Left lobe of liver (tissue), 2 donors: ENCODE measurements around the gene HAUS7. TPM values are rescaled to one million over a fixed set of nuclear protein-coding genes. Genes with fewer than 3 reads are reported as not detected.

Experiments
- ATAC-seq: fragments of 200-7000 bp; cut with Tn5 transposase; one replicate; pipeline ENCODE4 v1.9.1; 2020; ENCODE audit warnings: mild to moderate bottlenecking, moderate library complexity
- DNase-seq: peaks from one replicate; pipeline ENCODE4 v3.0.0-alpha.2; 2020; ENCODE audit warnings: low spot score
- total RNA-seq: library from RNA; stranded (reverse); gene quantifications from one replicate; pipeline ENCODE4 v1.2.1, GENCODE V29; 2021
- donor health status: DM: no; HTN: no; CAD: no; lungs with moderate emphysema.
- donor health status: DM: no; HTN: yes; CAD: no.

HAUS7 gene
- total RNA-seq, 1 donor from 2014 or later = 11.2 TPM

DNA sequence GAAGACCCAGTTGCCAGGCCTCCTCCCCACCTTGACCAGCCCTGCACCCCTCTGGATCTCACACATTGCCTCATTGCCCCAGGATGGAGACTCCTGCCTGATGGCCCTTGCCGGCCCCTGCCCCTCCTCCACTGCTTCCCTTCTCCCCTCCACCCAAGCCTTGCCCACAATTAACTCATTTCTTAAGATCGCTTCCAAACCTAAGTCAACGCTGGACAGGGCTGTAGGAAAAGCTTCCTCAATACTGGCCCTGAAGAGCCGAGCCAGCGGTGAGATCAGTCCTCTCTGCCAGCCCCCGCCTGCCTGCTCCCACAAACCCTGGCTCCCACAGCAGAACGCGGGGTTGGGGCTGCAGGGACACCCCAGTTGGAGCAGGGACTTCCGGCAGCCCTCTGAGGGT lies 7.5 kb upstream of the HAUS7 start:
- no peak for ATAC-seq
- DNase-seq = no peak

GRCh38 chrX:153477364-153477857 lies 7.0 kb upstream of the HAUS7 start:
- ATAC-seq = no peak
- DNase-seq = no peak

GRCh38 chrX:153476666-153477363 lies 6.4 kb upstream of the HAUS7 start:
- DNase-seq = no peak
- ATAC-seq = peak; percentile 30

GRCh38 chrX:153475751-153476281 lies 5.4 kb upstream of the HAUS7 start:
- ATAC-seq = no peak
- DNase-seq = no peak

GRCh38 chrX:153475271-153475670 lies 4.9 kb upstream of the HAUS7 start:
- DNase-seq (no peak), ATAC-seq (no peak)

GRCh38 chrX:153474718-153475117 lies 4.3 kb upstream of the HAUS7 start:
- ATAC-seq = no peak
- peak; percentile 49 for DNase-seq

DNA sequence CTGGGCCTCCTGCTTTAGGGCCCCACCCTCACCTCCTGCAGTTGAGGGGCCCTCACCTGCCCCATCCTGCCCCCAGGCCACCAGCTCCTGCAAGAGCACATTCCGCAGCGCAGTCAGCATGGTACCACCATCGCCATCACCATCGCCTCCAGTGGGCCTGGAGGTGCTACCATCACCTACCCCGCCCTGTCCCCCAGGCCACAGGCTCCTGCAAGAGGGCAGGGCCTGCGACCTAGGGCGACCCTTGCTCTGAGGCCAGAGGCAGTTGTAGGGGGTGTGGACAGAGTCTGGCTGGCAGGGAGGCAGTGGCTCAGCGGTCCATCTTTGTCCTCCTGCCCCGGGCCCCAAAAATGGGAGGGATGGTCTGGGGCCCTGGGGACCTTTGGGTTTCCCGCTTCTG lies 3.9 kb upstream of the HAUS7 start:
- ATAC-seq (no peak), DNase-seq (no peak)

- no peak for ATAC-seq
- DNase-seq = no peak
Observed at GRCh38 chrX:153473126-153473525, 2.8 kb upstream of the HAUS7 start.

DNA sequence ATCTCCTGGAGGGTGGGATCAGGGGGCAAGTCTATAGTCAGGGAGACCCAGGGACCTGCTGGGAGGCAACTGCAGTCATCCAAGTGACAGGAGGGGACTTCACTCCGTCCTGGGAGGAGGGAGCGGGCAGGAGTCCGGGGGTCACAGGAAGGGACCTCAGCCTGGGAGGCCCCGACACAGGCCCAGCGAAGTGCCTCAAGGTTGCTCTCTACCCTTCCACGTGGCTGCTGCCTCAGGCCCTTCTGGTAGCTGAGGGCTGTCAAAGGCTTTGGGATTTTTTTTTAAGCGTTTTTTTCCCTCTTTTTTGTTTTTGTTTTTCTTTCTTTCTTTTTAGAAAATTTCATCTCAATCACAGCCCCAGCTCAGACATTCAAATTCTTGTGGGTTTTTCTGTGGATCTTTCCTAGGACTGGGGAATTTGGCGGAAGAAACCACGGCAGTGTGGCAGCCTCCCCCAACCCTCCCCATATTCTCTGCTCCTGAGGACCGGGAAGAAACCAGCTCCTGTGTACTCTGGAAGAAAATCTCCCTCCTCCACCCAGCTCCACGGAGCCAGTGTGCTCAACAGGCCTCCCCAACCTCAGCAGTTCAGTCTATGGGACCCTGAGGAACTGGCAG lies 1.4 kb upstream of the HAUS7 start:
- ATAC-seq (no peak), DNase-seq (no peak)

DNA sequence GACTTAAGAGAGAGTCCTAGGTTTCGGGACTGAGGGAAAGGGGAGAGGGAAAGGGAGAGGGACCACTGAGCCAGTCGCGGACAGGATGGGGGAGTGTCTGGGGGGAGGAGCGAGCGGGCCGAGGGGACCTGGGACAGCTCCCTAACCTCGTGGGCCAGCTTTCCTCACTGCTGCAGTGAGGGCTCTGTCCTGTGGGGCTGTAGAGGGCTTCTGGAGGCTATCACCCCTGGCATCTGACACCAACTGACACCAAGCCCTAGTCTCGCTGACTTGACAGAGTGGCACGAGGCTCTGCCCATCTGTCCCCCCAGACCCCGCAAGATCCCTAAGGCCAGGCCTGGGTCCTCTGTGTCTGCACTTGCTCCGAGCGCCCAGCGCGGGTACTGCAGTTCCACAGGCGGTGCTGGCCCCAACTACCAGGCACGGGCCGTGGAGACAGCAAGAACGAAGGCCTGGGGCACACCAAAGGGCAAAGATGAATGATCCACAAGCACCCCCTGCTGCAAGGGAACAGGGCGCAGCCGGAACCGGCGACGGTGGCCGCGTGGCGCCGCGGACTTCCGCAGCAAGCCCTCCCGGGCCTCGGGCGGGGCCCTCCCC lies 465 bp downstream of the HAUS7 start:
- DNase-seq (no peak), ATAC-seq (peak; percentile 36)

DNA sequence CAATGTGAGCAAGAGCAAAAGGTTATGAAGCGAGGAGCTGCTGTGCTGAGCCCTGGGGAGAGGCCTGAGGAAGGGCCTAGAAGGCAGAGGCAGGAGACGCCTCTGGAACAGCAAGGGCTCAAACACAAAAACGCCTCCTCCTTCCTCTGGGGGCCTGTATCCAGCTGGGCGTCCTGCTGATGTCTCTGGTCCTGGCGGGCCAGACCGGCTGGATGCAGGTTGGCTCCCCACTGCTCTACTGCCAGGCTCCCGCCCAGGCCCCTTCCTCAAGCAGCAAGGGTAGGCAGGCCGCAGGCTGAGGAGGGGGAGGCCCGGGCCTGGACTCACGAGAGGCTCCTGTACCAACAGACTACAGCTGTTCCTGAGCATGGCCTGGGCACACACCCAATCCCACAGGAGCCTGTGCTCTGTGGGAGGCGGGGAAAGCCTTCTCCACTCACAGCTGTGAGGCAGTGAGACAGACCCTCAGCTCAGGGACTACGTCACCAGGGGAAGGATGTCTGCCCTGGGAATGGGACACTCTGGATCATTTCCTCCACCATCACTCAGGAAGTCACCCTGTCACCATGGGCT lies 2.3 kb downstream of the HAUS7 start:
- ATAC-seq = no peak
- DNase-seq = no peak

DNA sequence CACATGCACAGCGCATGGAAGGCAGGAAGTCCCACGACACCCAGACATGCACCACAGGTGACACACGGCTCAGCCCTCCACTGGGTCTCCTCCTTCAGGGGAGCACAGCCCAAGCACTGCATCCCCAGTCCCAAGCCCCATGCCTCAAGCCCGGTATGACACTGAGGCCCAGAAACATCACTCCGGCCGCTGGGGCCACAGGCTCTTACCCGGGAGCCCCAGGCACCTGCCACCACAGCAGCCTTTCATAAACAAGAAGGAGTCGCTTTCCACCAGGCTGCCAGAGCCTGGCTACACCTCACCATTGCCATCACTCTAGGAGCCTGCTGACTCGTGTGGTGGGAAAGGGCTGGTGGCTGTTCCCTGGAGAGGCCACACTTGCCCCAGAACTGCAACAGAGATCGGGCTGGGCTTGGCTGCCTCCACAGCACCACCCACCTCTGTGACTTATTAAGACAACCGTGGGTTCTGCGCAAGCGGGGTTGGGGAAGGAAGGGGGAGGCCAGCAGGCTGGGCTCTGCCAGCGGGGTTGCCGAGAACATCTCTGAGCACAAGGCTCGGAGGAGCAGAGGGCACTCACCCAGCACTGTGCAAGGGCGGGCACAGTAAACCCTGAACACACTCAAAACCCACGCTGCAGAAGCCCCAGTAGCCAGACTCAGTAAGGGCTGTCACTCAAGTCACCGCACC lies 4.5 kb downstream of the HAUS7 start:
- ATAC-seq (no peak), DNase-seq (no peak)

GRCh38 chrX:153464116-153464515 lies 6.3 kb downstream of the HAUS7 start:
- DNase-seq = no peak
- no peak for ATAC-seq

DNA sequence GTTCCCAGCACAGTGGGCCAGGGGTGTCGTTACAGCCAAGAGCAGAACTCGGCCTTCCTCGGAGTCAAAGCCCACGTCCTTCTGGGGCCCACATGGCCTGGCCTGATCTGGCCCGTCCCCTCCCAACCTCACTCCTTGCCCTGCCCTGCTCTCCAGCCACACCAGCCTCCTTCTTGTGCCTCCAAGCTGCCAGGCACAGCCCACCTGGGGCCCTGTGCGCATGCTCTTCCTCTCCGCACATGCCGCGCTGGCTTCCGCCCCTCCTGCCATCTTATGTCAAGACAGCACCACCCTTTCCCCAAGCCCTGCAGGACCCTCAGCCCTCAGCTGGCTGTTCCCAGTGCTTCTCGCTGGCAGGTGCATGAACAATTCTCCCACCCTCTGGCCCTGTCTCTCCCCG lies 6.8 kb downstream of the HAUS7 start:
- no peak for ATAC-seq

GRCh38 chrX:153463031-153463430 lies 7.3 kb downstream of the HAUS7 start:
- DNase-seq = no peak
- ATAC-seq = no peak

More for the DNA sequence above, 6.8 kb downstream of the HAUS7 start:
- DNase-seq = no peak

DNA sequence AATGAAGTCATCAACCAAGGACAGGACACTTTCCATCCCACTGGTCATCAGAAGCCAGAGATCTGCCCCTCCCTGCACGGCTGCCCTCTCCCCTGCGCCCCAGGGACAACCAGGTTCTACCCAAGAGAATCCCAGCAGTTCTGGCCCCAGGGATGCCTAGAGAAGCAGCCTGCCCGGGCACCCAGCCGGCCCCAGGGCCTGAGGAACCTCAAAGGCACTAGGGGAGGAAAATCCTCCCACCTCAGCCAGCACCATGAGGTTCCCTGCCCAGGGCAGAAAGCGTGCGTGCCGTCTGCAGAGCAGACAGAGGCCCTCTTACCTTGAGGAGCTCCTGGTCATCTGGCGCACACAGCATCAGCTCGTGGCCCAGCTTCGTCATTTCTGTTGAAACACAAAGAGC lies 8.1 kb downstream of the HAUS7 start:
- DNase-seq = no peak
- no peak for ATAC-seq

GRCh38 chrX:153460826-153461225 lies 9.6 kb downstream of the HAUS7 start:
- DNase-seq = no peak
- peak; percentile 76 for ATAC-seq

DNA sequence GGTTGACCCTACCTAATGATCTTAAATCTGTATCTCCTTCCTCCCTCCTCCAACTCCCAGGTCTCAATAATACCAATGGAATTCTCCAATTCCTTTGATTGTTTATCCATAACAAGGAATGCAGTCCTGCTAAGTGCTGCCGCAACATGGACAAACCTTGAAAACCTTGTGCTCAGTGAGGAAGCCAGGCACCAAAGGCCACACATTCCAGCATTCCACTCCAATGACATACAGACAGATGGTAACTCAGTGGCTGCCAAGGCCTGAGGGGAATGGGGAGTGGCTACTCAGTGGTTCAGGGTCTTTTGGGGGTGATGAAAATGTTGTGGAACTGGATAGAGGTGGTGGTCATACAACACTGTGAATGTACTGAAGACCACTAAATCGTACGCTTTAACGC lies 10.4 kb downstream of the HAUS7 start:
- ATAC-seq = no peak

GRCh38 chrX:153458476-153458875 lies 11.9 kb downstream of the HAUS7 start:
- no peak for DNase-seq
- ATAC-seq = no peak

More for the DNA sequence above, 10.4 kb downstream of the HAUS7 start:
- no peak for DNase-seq

- DNase-seq (no peak), ATAC-seq (no peak)
Observed at GRCh38 chrX:153457827-153458466, 12.4 kb downstream of the HAUS7 start.
